OCI-LY7 (cell line): ENCODE data around the gene TCF12. TPM values are rescaled to one million over a fixed set of nuclear protein-coding genes. Genes with fewer than 3 reads are reported as not detected.

Experiments
- BruUV-seq: library from RNA; stranded (reverse); fragments of 400-500 nt; replicated peaks from 2 replicates; lab custom pipeline; 2021; lab: Mats Ljungman, UMichigan
- CTCF ChIA-PET: fragments of 300-600 bp; sonication (Branson Sonifier 250); formaldehyde crosslinking; loops from one replicate; lab custom pipeline; 2022; ENCODE audit warnings: antibody characterized with exemption; ENCODE audit not compliant: unreplicated experiment; lab: Charles Lee
- POLR2A ChIA-PET: fragments of 300-600 bp; sonication (Branson Sonifier 250); formaldehyde crosslinking; loops from one replicate; lab custom pipeline; 2022; ENCODE audit warnings: antibody characterized with exemption; lab: Charles Lee
- DNase-seq: peaks from one replicate; pipeline ENCODE4 v3.0.0-alpha.2; 2015; ENCODE audit warnings: low spot score
- H2AFZ ChIP-seq: fragments of 200-600 bp; sonication (generic), shearing (Covaris generic); 2 replicates; pipeline ENCODE4 v1.6.1; 2014; ENCODE audit warnings: mild to moderate bottlenecking, antibody characterized with exemption, low read length, moderate library complexity
- H3K27ac ChIP-seq: fragments of 200-600 bp; sonication (generic); 2 replicates; pipeline ENCODE4 v1.5.1; 2014; ENCODE audit warnings: mixed run types, low read depth, mild to moderate bottlenecking, moderate library complexity, low read length, inconsistent platforms; ENCODE audit not compliant: poor library complexity, severe bottlenecking
- H3K36me3 ChIP-seq: fragments of 200-600 bp; sonication (generic); 2 replicates; pipeline ENCODE4 v1.6.1; 2014; ENCODE audit warnings: mild to moderate bottlenecking, antibody characterized with exemption, low read length, moderate library complexity, mixed read lengths; ENCODE audit not compliant: insufficient read depth
- H3K4me1 ChIP-seq: fragments of 200-600 bp; sonication (generic); 2 replicates; pipeline ENCODE4 v1.5.1; 2014; ENCODE audit warnings: mild to moderate bottlenecking, low read length; ENCODE audit not compliant: insufficient read depth, poor library complexity, severe bottlenecking
- H3K4me2 ChIP-seq: fragments of 200-600 bp; sonication (generic); 2 replicates; pipeline ENCODE4 v1.6.1; 2014; ENCODE audit warnings: mild to moderate bottlenecking, low read length
- H3K4me3 ChIP-seq: fragments of 200-600 bp; sonication (generic); 2 replicates; pipeline ENCODE4 v1.5.1; 2014; ENCODE audit warnings: mild to moderate bottlenecking, low read depth, low read length; ENCODE audit not compliant: poor library complexity, severe bottlenecking
- H3K79me2 ChIP-seq: fragments of 200-600 bp; sonication (generic); 2 replicates; pipeline ENCODE4 v1.6.1; 2016; ENCODE audit warnings: low read depth, mild to moderate bottlenecking, low read length, moderate library complexity, mixed read lengths; ENCODE audit not compliant: insufficient read depth
- H3K9me2 ChIP-seq: fragments of 200-600 bp; sonication (generic); 2 replicates; pipeline ENCODE4 v1.6.1; 2016; ENCODE audit warnings: mild to moderate bottlenecking, low read length, mixed read lengths; ENCODE audit not compliant: insufficient read depth
- H3K9me3 ChIP-seq: fragments of 200-600 bp; sonication (generic); 2 replicates; pipeline ENCODE4 v1.6.1; 2014; ENCODE audit warnings: mild to moderate bottlenecking, mixed run types, low read length, mixed read lengths
- H4K20me1 ChIP-seq: fragments of 200-600 bp; sonication (generic); 2 replicates; pipeline ENCODE4 v1.6.1; 2014; ENCODE audit warnings: mild to moderate bottlenecking, antibody characterized with exemption, low read length, moderate library complexity, mixed read lengths; ENCODE audit not compliant: insufficient read depth
- EZH2phosphoT487 ChIP-seq: fragments of 200-600 bp; sonication (generic); IDR thresholded peaks from 2 replicates; pipeline ENCODE4 v1.6.1; 2018; ENCODE audit warnings: low read depth, borderline replicate concordance, mild to moderate bottlenecking, mixed run types, antibody characterized with exemption, low read length, moderate library complexity, mixed read lengths
- intact Hi-C: fragments of 100-400 bp; cut with micrococcal nuclease; formaldehyde crosslinking; loops from one replicate; pipeline ENCODE4 v1.10.0; 2022; ENCODE audit not compliant: unreplicated experiment
- total RNA-seq, 2 experiments: library from RNA; depleted of rRNA in 1 of 2; stranded (reverse); fragments of >200 nt in 1 of 2; shearing (Covaris generic) in 1 of 2; gene quantifications; 2 replicates each; pipeline ENCODE4 v1.2.3, GENCODE V29; 2014 to 2022
- TF ChIP-seq, protein P1 (sequence below): fragments of 200-600 bp; sonication (generic); conservative IDR thresholded peaks from 2 replicates; pipeline ENCODE4 v1.5.1; 2014; ENCODE audit warnings: mild to moderate bottlenecking, antibody characterized with exemption, low read length, moderate library complexity, mixed read lengths

TCF12 gene
- total RNA-seq, 2 experiments from 2014 or later, result 51.6 to 139 TPM

DNA sequence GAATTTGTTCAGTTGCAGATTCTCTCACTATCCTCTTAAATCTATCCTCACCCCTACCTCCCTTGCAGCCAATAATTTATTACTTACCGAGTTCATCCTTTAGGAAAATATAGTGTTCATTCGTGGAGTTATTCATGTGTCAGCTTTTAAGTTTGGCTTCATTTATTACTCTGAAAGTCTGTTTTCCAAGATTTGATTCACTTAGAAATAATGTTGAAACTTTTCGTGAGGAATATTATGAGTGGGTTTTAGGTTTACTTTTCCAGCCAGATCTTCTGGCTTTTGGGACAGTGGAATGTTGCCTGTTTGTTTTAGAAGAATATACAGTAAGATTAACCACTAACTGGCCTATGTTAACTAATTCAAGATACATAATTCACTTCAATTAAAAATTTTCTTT lies 296.9 kb downstream of the TCF12 start:
- Histone ChIP-seq H3K4me3 (no peak overlapping the region), H4K20me1 (no peaks in the 10 kb centered on the region), H3K79me2 (no peaks in the 10 kb centered on the region), H3K27ac (no peak overlapping the region), H3K9me3 (no peaks in the 10 kb centered on the region), H3K4me2 (no peak overlapping the region), H2AFZ (no peak overlapping the region), H3K4me1 (peaks cover 4% of the 10 kb centered on the region), H3K9me2 (no peaks in the 10 kb centered on the region), H3K36me3 (no peaks in the 10 kb centered on the region)
- BruUV-seq, result no TSS peak
- intact Hi-C loops, result no loop called here
- TF ChIP-seq EZH2phosphoT487, result no peak
- TF ChIP-seq, protein P1, sequence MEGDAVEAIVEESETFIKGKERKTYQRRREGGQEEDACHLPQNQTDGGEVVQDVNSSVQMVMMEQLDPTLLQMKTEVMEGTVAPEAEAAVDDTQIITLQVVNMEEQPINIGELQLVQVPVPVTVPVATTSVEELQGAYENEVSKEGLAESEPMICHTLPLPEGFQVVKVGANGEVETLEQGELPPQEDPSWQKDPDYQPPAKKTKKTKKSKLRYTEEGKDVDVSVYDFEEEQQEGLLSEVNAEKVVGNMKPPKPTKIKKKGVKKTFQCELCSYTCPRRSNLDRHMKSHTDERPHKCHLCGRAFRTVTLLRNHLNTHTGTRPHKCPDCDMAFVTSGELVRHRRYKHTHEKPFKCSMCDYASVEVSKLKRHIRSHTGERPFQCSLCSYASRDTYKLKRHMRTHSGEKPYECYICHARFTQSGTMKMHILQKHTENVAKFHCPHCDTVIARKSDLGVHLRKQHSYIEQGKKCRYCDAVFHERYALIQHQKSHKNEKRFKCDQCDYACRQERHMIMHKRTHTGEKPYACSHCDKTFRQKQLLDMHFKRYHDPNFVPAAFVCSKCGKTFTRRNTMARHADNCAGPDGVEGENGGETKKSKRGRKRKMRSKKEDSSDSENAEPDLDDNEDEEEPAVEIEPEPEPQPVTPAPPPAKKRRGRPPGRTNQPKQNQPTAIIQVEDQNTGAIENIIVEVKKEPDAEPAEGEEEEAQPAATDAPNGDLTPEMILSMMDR, result no peak
- DNase-seq, result no peak
- ChIA-PET POLR2A (interaction anchor here (0.6 kb wide), 1 partner anchor 74 kb away, joined by 3 read pairs; no protein-coding TSS in a partner anchor), CTCF (no interaction called here)

DNA sequence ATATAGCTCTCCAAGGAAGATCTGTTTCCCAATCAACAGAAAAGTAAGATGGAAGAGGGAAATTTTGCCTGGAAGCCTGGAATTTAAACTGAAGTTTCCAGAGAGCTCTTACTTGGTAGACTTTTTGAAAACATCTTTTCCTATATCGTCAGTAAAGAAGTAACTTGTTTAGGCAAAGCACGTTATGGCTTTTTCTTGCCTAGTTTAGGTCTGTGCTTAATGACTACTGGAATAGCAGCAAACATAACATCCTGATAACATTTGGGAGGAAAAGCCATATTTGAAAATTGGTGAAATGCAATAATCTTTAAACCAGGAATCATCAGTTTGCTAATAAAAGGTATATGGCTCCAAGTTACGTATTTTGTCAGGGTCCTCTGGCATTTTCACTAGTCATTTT lies 297.4 kb downstream of the TCF12 start:
- H2AFZ ChIP-seq, result no peak overlapping the region
- CTCF ChIA-PET, result no interaction called here
- no peak overlapping the region for H3K27ac ChIP-seq
- H4K20me1 ChIP-seq, result no peaks in the 10 kb centered on the region
- H3K4me3 ChIP-seq, result no peak overlapping the region
- H3K4me2 ChIP-seq, result no peak overlapping the region
- TF ChIP-seq, protein P1, result no peak
- no peaks in the 10 kb centered on the region for H3K9me2 ChIP-seq
- DNase-seq, result no peak
- BruUV-seq, result no TSS peak
- peaks cover 4% of the 10 kb centered on the region for H3K4me1 ChIP-seq
- H3K9me3 ChIP-seq, result no peaks in the 10 kb centered on the region
- POLR2A ChIA-PET, result no interaction called here
- no peaks in the 10 kb centered on the region for H3K79me2 ChIP-seq
- intact Hi-C loops, result no loop called here
- H3K36me3 ChIP-seq, result no peaks in the 10 kb centered on the region

DNA sequence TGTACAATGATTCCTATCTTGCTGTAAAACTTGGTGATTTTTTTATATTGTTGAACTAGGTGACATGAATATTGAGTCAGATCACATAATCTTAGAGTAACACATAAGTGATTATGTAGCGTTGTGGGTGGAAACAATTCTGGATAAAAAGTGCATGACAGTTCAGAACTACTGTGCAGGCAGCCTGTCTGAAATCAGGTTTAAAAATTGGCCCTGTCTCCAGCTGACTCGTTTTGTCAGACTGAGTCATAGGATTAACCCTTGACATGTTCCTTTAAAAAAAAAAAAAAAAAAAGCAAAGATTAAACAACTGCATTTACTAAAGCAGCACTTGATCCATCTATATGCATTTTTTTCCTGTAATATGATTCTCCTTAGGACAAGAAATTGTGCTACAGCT lies 297.8 kb downstream of the TCF12 start:
- TF ChIP-seq, protein P1, result no peak
- Histone ChIP-seq H3K9me3 (no peaks in the 10 kb centered on the region), H3K9me2 (no peaks in the 10 kb centered on the region), H3K79me2 (no peaks in the 10 kb centered on the region), H3K4me3 (no peak overlapping the region), H3K27ac (no peak overlapping the region), H3K4me1 (peaks cover 4% of the 10 kb centered on the region), H2AFZ (no peak overlapping the region), H3K36me3 (no peaks in the 10 kb centered on the region), H4K20me1 (no peaks in the 10 kb centered on the region), H3K4me2 (no peak overlapping the region)
- BruUV-seq, result no TSS peak
- POLR2A ChIA-PET, result no interaction called here
- no peak for DNase-seq
- CTCF ChIA-PET, result no interaction called here
- intact Hi-C loops, result no loop called here
